ENCODE measurements around the gene SEZ6L2. TPM values are rescaled to one million over a fixed set of nuclear protein-coding genes. Genes with fewer than 3 reads are reported as not detected.

Gene SEZ6L2
- total and polyA plus RNA-seq, 2 of the 13 experiments (the other 11 are each of a cell fraction or from before 2014, with no cell fraction given) = 14.9 to 16.9 TPM

DNA sequence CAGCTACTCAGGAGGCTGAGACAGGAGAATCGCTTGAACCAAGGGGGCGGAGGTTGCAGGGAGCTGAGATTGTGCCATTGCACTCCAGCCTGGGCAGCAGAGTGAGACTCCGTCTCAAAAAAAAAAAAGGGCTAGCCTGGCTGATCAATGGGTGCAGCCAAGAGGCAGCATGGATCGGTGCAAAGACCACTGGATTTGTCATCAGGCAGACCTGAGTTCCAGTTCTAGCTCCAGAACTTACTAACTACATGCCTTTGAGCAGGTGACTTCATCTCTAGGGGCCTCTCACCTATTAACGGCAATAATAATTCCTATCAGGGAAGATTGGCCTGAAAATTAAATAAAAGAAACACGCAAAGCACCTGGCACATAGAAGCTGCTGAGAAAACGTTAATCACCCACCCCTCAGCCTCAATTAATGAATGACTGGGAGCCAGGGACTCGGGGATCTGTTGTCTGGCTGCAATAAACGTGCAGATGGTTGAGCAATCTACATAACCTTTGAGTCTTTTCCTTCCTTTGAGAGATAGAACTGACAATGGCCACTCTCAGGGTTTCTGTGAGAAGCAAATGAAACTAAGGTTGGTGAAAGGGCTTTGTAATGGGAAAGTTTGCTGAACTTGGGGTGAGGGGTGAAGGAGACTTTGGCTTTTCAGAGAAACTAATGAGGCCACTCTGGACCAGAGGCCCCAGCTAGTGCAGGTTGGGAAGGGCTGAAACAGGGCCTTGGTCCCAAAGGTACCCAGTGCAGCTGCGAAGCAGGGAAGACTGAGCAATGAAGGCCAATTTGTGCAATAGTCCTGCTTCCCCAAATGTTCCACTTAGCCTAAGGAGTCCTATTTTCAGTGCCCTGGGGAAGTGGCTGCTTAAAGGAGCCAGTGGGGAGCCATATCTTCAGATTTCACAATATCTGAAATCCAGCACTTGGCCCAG is 7.6 kb downstream of the SEZ6L2 start (continued):
- TF ChIP-seq, protein P1, sequence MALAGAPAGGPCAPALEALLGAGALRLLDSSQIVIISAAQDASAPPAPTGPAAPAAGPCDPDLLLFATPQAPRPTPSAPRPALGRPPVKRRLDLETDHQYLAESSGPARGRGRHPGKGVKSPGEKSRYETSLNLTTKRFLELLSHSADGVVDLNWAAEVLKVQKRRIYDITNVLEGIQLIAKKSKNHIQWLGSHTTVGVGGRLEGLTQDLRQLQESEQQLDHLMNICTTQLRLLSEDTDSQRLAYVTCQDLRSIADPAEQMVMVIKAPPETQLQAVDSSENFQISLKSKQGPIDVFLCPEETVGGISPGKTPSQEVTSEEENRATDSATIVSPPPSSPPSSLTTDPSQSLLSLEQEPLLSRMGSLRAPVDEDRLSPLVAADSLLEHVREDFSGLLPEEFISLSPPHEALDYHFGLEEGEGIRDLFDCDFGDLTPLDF (CRISPR knock-in tag; IDR thresholded peaks at IDR 0.05) = no peak
- TF ChIP-seq ZNF75D (CRISPR knock-in tag; IDR thresholded peaks at IDR 0.05; ENCODE audit: borderline replicate concordance) = no peak
- TF ChIP-seq ZBTB37 (CRISPR knock-in tag; IDR thresholded peaks at IDR 0.05) = no peak
- no peak for TF ChIP-seq MYC (CRISPR knock-in tag; IDR thresholded peaks at IDR 0.05; ENCODE audit: borderline replicate concordance)
- no peak for TF ChIP-seq SP2 (CRISPR knock-in tag; IDR thresholded peaks at IDR 0.05)
- TF ChIP-seq, protein P2, sequence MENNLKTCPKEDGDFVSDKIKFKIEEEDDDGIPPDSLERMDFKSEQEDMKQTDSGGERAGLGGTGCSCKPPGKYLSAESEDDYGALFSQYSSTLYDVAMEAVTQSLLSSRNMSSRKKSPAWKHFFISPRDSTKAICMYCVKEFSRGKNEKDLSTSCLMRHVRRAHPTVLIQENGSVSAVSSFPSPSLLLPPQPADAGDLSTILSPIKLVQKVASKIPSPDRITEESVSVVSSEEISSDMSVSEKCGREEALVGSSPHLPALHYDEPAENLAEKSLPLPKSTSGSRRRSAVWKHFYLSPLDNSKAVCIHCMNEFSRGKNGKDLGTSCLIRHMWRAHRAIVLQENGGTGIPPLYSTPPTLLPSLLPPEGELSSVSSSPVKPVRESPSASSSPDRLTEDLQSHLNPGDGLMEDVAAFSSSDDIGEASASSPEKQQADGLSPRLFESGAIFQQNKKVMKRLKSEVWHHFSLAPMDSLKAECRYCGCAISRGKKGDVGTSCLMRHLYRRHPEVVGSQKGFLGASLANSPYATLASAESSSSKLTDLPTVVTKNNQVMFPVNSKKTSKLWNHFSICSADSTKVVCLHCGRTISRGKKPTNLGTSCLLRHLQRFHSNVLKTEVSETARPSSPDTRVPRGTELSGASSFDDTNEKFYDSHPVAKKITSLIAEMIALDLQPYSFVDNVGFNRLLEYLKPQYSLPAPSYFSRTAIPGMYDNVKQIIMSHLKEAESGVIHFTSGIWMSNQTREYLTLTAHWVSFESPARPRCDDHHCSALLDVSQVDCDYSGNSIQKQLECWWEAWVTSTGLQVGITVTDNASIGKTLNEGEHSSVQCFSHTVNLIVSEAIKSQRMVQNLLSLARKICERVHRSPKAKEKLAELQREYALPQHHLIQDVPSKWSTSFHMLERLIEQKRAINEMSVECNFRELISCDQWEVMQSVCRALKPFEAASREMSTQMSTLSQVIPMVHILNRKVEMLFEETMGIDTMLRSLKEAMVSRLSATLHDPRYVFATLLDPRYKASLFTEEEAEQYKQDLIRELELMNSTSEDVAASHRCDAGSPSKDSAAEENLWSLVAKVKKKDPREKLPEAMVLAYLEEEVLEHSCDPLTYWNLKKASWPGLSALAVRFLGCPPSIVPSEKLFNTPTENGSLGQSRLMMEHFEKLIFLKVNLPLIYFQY (CRISPR knock-in tag; IDR thresholded peaks at IDR 0.05; ENCODE audit: borderline replicate concordance) = no peak
- peak; percentile 26; the same call in 1 of the 2 replicates for TF ChIP-seq FOXA3 (CRISPR knock-in tag; IDR thresholded peaks at IDR 0.05)
- TF ChIP-seq PLRG1 (conservative IDR thresholded peaks at IDR 0.05) = no peak
- no peak for TF ChIP-seq BRD4 (CRISPR knock-in tag; IDR thresholded peaks at IDR 0.05)
- TF ChIP-seq, protein P3, sequence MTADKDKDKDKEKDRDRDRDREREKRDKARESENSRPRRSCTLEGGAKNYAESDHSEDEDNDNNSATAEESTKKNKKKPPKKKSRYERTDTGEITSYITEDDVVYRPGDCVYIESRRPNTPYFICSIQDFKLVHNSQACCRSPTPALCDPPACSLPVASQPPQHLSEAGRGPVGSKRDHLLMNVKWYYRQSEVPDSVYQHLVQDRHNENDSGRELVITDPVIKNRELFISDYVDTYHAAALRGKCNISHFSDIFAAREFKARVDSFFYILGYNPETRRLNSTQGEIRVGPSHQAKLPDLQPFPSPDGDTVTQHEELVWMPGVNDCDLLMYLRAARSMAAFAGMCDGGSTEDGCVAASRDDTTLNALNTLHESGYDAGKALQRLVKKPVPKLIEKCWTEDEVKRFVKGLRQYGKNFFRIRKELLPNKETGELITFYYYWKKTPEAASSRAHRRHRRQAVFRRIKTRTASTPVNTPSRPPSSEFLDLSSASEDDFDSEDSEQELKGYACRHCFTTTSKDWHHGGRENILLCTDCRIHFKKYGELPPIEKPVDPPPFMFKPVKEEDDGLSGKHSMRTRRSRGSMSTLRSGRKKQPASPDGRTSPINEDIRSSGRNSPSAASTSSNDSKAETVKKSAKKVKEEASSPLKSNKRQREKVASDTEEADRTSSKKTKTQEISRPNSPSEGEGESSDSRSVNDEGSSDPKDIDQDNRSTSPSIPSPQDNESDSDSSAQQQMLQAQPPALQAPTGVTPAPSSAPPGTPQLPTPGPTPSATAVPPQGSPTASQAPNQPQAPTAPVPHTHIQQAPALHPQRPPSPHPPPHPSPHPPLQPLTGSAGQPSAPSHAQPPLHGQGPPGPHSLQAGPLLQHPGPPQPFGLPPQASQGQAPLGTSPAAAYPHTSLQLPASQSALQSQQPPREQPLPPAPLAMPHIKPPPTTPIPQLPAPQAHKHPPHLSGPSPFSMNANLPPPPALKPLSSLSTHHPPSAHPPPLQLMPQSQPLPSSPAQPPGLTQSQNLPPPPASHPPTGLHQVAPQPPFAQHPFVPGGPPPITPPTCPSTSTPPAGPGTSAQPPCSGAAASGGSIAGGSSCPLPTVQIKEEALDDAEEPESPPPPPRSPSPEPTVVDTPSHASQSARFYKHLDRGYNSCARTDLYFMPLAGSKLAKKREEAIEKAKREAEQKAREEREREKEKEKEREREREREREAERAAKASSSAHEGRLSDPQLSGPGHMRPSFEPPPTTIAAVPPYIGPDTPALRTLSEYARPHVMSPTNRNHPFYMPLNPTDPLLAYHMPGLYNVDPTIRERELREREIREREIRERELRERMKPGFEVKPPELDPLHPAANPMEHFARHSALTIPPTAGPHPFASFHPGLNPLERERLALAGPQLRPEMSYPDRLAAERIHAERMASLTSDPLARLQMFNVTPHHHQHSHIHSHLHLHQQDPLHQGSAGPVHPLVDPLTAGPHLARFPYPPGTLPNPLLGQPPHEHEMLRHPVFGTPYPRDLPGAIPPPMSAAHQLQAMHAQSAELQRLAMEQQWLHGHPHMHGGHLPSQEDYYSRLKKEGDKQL (CRISPR knock-in tag; IDR thresholded peaks at IDR 0.05; ENCODE audit: low read depth) = no peak
- no peak for TF ChIP-seq E2F5 (CRISPR knock-in tag; conservative IDR thresholded peaks at IDR 0.05)
- no peak; the same call in 1 of the 2 replicates for TF ChIP-seq ZNF740 (CRISPR knock-in tag; IDR thresholded peaks at IDR 0.05)
- TF ChIP-seq ZNF773 (CRISPR knock-in tag; IDR thresholded peaks at IDR 0.05; ENCODE audit: borderline replicate concordance) = no peak
- 0 out of 2 replicates have a peak, but pooled peaks have one; percentile 45 for TF ChIP-seq ZSCAN21 (CRISPR knock-in tag; IDR thresholded peaks at IDR 0.05; ENCODE audit: borderline replicate concordance)

All from HepG2 (cell line).